CD4-positive, alpha-beta T cell treated with Interleukin-17A for 4 hours (primary cell): ENCODE measurements around the gene STRIT1.
"Not testable (repeated sequence)": the region's sequence is repeated elsewhere in the genome, so short reads cannot be mapped to it uniquely, and the experiment has no call there.

Experiments used
- DNase-seq: peaks from one replicate; pipeline ENCODE4 v3.0.0-alpha.2; 2020; ENCODE audit warnings: mixed read lengths

The STRIT1 gene

DNA sequence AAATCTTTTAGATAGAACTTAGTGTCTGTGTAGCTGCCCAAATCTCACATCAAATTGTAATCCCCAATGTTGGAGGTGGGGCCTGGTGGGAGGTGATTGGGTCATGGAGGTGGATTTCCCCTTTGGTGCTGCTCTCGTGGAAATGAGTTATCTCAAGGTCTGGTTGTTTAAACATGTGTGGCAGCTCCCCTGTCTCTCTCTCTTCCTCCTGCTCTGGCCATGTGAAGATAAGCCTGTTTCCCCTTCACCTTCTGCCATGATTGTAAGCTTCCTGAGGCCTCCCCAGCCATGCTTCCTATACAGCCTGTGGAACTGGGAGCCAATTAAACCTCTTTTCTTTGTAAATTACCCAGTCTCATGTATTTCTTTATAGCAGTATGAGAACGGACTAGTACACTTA, 30.6 kb downstream of the STRIT1 start:
- not testable (repeated sequence) for DNase-seq

DNA sequence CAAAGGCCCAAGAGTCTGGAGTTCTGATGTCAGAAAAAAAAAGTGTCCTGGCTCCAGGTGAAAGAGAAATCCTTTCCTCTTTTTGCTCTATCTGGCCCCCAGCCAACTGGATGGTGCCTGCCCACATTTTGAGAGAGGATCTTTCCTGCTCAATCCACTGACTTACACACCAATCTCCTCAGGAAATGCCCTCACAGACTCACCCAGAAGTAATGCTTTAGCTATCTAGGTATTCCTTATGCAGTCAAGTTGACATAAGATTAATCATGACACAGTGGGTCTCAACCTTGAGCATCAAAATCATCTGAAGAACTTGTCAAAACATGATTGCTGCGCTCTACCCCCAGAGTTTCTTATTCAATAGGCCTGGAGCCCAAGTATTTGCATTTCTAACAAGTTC, 31.2 kb downstream of the STRIT1 start:
- DNase-seq: no peak

DNA sequence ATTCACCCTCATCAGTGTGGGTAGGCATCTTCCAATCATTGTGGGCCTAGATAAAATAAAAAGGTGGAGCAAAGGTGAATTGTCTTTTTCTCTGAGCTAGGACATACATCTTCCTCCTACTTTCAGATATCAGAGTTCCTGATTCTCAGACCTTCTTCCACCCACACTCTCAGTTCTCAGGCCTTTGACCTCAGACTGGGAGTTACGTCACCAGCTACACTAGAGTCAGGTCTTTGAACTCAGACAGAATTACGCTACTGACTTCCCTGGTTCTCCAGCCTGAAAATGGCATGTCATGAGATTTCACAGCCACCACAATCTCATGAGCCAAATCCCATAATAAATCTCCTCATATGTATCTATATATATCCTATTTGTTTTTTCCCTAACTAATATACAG, 39.0 kb downstream of the STRIT1 start:
- DNase-seq: no peak

DNA sequence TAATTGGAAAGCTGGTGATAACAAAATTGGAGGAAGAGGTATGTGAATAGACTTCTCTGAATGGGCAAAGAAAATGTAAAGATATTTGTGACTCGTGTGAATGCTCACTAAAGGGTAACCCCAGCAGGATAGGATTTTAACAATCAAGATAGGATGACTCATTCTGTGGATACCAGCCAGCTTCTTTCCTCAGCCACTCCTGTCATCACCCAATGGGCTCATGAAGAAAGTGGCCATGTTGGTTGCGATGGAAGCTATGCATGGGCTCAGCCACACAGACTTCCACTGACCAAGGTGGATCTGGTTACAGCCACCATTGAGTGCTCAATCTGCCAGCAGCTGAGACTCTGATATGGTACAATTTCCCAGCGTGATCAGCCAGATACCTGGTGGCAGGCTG, 40.9 kb downstream of the STRIT1 start:
- DNase-seq: no peak

DNA sequence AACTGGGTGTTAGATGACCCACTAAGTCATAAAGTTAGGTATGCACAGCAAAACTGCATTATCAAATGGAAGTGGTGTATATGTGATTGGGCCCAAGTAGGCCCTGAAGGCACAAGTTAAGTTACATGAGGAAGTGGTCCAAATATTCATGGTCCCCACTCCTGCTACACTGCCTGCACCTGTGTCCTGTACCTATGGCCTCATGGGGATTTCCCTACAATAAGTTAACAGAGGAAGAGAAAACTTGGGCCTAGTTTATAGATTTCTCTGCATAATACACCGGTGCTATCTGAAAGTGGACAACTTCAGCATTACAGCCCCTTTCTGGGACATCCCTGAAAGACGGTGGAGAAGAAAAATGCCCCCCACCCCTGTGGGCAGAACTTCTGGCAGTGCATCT, 41.5 kb downstream of the STRIT1 start:
- DNase-seq: no peak

- DNase-seq: no peak
Observed at GRCh38 chr3:155248531-155249187, 44.8 kb downstream of the STRIT1 start.

DNA sequence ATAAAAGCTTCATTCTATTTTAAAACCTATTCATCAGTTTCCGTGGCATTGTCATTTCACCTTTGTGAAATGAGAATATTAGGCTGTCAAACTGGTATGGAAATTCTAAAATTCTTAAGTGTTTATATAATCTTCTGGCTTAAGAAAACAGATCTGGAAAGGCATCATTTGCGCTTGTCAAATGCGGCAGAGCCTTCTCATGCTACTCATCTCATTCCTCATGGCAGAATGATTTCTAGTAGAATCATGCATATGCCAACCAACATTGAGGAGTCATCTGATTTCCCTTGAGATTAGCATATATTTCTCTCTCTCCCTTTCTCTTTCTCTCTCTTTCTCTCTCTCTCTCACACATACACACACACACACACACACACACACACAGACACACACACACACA, 48.8 kb downstream of the STRIT1 start:
- no peak for DNase-seq

DNA sequence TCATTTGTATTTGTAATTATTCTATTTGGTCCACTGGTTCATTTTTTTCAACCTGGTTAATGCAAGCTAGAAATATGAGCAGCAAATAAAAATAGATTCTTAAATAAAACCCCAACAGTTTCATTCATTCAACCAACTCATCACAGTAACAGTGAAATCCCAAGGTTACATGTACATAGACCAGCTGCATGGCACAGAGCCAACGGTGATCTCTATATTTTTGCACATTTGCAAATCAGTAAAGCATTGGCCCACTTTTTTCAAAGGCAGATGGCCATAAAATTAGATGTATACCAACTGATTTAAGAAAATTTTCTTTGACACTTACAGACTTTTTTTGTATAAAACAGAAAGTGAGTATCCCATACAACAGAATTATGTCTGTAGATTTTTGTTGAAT, 49.3 kb downstream of the STRIT1 start:
- DNase-seq: no peak

GRCh38 chr3:155243512-155243921, 50.0 kb downstream of the STRIT1 start:
- DNase-seq: no peak

- DNase-seq: no peak
Observed at GRCh38 chr3:155242342-155242741, 51.1 kb downstream of the STRIT1 start.

- DNase-seq: no peak
Observed at GRCh38 chr3:155241579-155241978, 51.9 kb downstream of the STRIT1 start.
